Measurements from ENCODE around the gene PLS3. TPM values are rescaled to one million over a fixed set of nuclear protein-coding genes. Genes with fewer than 3 reads are reported as not detected.

The PLS3 gene
- total RNA-seq, 1 experiment from 2014 or later, result 96.7 TPM

GRCh38 chrX:115602729-115603389, 41.9 kb downstream of the PLS3 start:
- Mint-ChIP-seq H3K27me3 (ENCODE audit: low read depth) (no peaks in the 10 kb centered on the region), H3K4me1 (peaks cover 27% of the 10 kb centered on the region), H3K36me3 (no peaks in the 10 kb centered on the region), H3K9me3 (no peaks in the 10 kb centered on the region), H3K4me3 (no peak overlapping the region), H3K27ac (peak overlapping the region; percentile 26)
- no peak for DNase-seq (ENCODE audit: low spot score)
- ATAC-seq, result no peak
- ChIA-PET CTCF (interaction anchor here (1.0 kb wide), 1 partner anchor 11 kb away, joined by 5 read pairs; no protein-coding TSS in a partner anchor), POLR2A (no interaction called here)
- TF ChIP-seq CDX4 (CRISPR knock-in tag; IDR thresholded peaks at IDR 0.05; ENCODE audit: borderline replicate concordance) (no peak), ATF6 (CRISPR knock-in tag; IDR thresholded peaks at IDR 0.05) (no peak), MYBL2 (CRISPR knock-in tag; IDR thresholded peaks at IDR 0.05) (no peak), ZBTB21 (CRISPR knock-in tag; IDR thresholded peaks at IDR 0.05; ENCODE audit: borderline replicate concordance) (no peak), ZNF281 (CRISPR knock-in tag; IDR thresholded peaks at IDR 0.05) (no peak), CREM (CRISPR knock-in tag; IDR thresholded peaks at IDR 0.05) (no peak), JUN (CRISPR knock-in tag; IDR thresholded peaks at IDR 0.05) (no peak), SOX15 (CRISPR knock-in tag; IDR thresholded peaks at IDR 0.05) (no peak), ETV6 (CRISPR knock-in tag; IDR thresholded peaks at IDR 0.05) (no peak), NR2C2 (CRISPR knock-in tag; IDR thresholded peaks at IDR 0.05) (no peak), USF1 (CRISPR knock-in tag; IDR thresholded peaks at IDR 0.05) (no peak), RELA (CRISPR knock-in tag; IDR thresholded peaks at IDR 0.05; ENCODE audit: borderline replicate concordance) (no peak), HMGA2 (CRISPR knock-in tag; IDR thresholded peaks at IDR 0.05) (no peak), ZNF121 (CRISPR knock-in tag; IDR thresholded peaks at IDR 0.05) (no peak), GTF2I (CRISPR knock-in tag; conservative IDR thresholded peaks at IDR 0.05) (no peak), MLX (CRISPR knock-in tag; IDR thresholded peaks at IDR 0.05) (no peak), ZBTB43 (CRISPR knock-in tag; IDR thresholded peaks at IDR 0.05) (no peak)

GRCh38 chrX:115603534-115604074, 42.6 kb downstream of the PLS3 start:
- H3K9me3 Mint-ChIP-seq, result no peaks in the 10 kb centered on the region
- peak overlapping the region; percentile 84 for H3K27ac Mint-ChIP-seq
- ChIA-PET CTCF (interaction anchor here (1.0 kb wide), 1 partner anchor 10 kb away, joined by 5 read pairs; no protein-coding TSS in a partner anchor), POLR2A (no interaction called here)
- ATAC-seq (no peak), DNase-seq (ENCODE audit: low spot score) (no peak)
- H3K36me3 Mint-ChIP-seq, result no peaks in the 10 kb centered on the region
- no peak overlapping the region for H3K4me3 Mint-ChIP-seq
- no peaks in the 10 kb centered on the region for H3K27me3 Mint-ChIP-seq (ENCODE audit: low read depth)
- peaks cover 27% of the 10 kb centered on the region for H3K4me1 Mint-ChIP-seq
- TF ChIP-seq AFF4 (CRISPR knock-in tag; IDR thresholded peaks at IDR 0.05; ENCODE audit: borderline replicate concordance) (no peak), EMX1 (CRISPR knock-in tag; IDR thresholded peaks at IDR 0.05) (no peak), USF1 (CRISPR knock-in tag; IDR thresholded peaks at IDR 0.05) (no peak), TCF7 (CRISPR knock-in tag; IDR thresholded peaks at IDR 0.05; ENCODE audit: low read depth) (no peak), FOXP1 (CRISPR knock-in tag; IDR thresholded peaks at IDR 0.05; ENCODE audit: borderline replicate concordance) (no peak), NR3C1 (CRISPR knock-in tag; conservative IDR thresholded peaks at IDR 0.05; ENCODE audit: low read depth) (no peak)

Measured in WTC11 (cell line).